RWPE2 (cell line): Measurements from ENCODE around the gene GRIK3.

Experiments
- ATAC-seq: fragments of 200-7000 bp; cut with Tn5 transposase; 3 replicates; pipeline ENCODE4 v1.9.1; 2021; ENCODE audit warnings: low read depth
- DNase-seq: peaks from one replicate; pipeline ENCODE4 v3.0.0-alpha.2; 2020; ENCODE audit warnings: low spot score
- H3K27ac ChIP-seq: fragments of 450-650 bp; 2 replicates; pipeline ENCODE4 v1.5.1; 2017; ENCODE audit warnings: mild to moderate bottlenecking; ENCODE audit not compliant: poor library complexity, severe bottlenecking
- H3K27me3 ChIP-seq: fragments of 250-450 bp; sonication (Bioruptor Pico); 2 replicates; pipeline ENCODE4 v1.5.1; 2021; ENCODE audit warnings: mild to moderate bottlenecking, moderate library complexity; ENCODE audit not compliant: insufficient read depth, poor library complexity, severe bottlenecking
- H3K36me3 ChIP-seq: fragments of 250-450 bp; sonication (Bioruptor Pico); 2 replicates; pipeline ENCODE4 v1.5.1; 2020; ENCODE audit warnings: low read depth, mild to moderate bottlenecking, moderate library complexity
- H3K4me1 ChIP-seq: fragments of 250-450 bp; sonication (Bioruptor Pico); 2 replicates; pipeline ENCODE4 v1.5.1; 2021; ENCODE audit warnings: mild to moderate bottlenecking, moderate library complexity; ENCODE audit not compliant: insufficient read depth, poor library complexity, severe bottlenecking
- H3K4me3 ChIP-seq: fragments of 250-450 bp; sonication (Bioruptor Pico); 2 replicates; pipeline ENCODE4 v1.5.1; 2021; ENCODE audit warnings: mild to moderate bottlenecking, moderate library complexity; ENCODE audit not compliant: severe bottlenecking
- H3K9me3 ChIP-seq: fragments of 250-450 bp; sonication (Bioruptor Pico); 2 replicates; pipeline ENCODE4 v1.5.1; 2021; ENCODE audit warnings: mild to moderate bottlenecking, moderate library complexity; ENCODE audit not compliant: severe bottlenecking
- CTCF ChIP-seq: fragments of 450-650 bp; IDR thresholded peaks from one replicate; pipeline ENCODE4 v1.5.1; 2017; ENCODE audit warnings: mild to moderate bottlenecking, moderate library complexity; ENCODE audit not compliant: poor library complexity, severe bottlenecking

Gene GRIK3

GRCh38 chr1:37076168-37076567 lies 41.9 kb upstream of the GRIK3 start:
- peaks cover 13% of the 10 kb centered on the region for H3K27me3 ChIP-seq
- H3K4me3 ChIP-seq, result no peak overlapping the region
- no peaks in the 10 kb centered on the region for H3K4me1 ChIP-seq
- DNase-seq (no peak), ATAC-seq (no peak)
- no peak overlapping the region for H3K27ac ChIP-seq
- H3K36me3 ChIP-seq, result no peaks in the 10 kb centered on the region
- TF ChIP-seq CTCF, result no peak
- H3K9me3 ChIP-seq, result no peaks in the 10 kb centered on the region

GRCh38 chr1:37073854-37074379 lies 39.6 kb upstream of the GRIK3 start:
- Histone ChIP-seq H3K27ac (no peak overlapping the region), H3K9me3 (no peaks in the 10 kb centered on the region), H3K4me1 (no peaks in the 10 kb centered on the region), H3K36me3 (no peaks in the 10 kb centered on the region), H3K27me3 (peaks cover 16% of the 10 kb centered on the region), H3K4me3 (no peak overlapping the region)
- TF ChIP-seq CTCF, result no peak
- DNase-seq, result no peak
- ATAC-seq, result no peak

- TF ChIP-seq CTCF, result no peak
Observed at GRCh38 chr1:37073152-37073853, 39.0 kb upstream of the GRIK3 start.

GRCh38 chr1:37071829-37072228 lies 37.5 kb upstream of the GRIK3 start:
- peaks cover 17% of the 10 kb centered on the region for H3K27me3 ChIP-seq
- H3K27ac ChIP-seq, result no peak overlapping the region
- ATAC-seq (no peak), DNase-seq (no peak)
- H3K4me3 ChIP-seq, result no peak overlapping the region
- H3K4me1 ChIP-seq, result no peaks in the 10 kb centered on the region
- no peak for TF ChIP-seq CTCF
- H3K9me3 ChIP-seq, result no peaks in the 10 kb centered on the region
- H3K36me3 ChIP-seq, result no peaks in the 10 kb centered on the region

More at GRCh38 chr1:37073152-37073853, 39.0 kb upstream of the GRIK3 start:
- Histone ChIP-seq H3K4me1 (no peaks in the 10 kb centered on the region), H3K4me3 (no peak overlapping the region), H3K36me3 (no peaks in the 10 kb centered on the region), H3K9me3 (no peaks in the 10 kb centered on the region), H3K27ac (no peak overlapping the region), H3K27me3 (peaks cover 20% of the 10 kb centered on the region)
- no peak for DNase-seq
- no peak for ATAC-seq

GRCh38 chr1:37070126-37070525 lies 35.8 kb upstream of the GRIK3 start:
- H3K27ac ChIP-seq, result no peak overlapping the region
- TF ChIP-seq CTCF, result no peak
- peaks cover 17% of the 10 kb centered on the region for H3K27me3 ChIP-seq

More at GRCh38 chr1:37070126-37070525, 35.8 kb upstream of the GRIK3 start:
- H3K4me1 ChIP-seq, result no peaks in the 10 kb centered on the region
- DNase-seq (no peak), ATAC-seq (no peak)
- H3K9me3 ChIP-seq, result no peaks in the 10 kb centered on the region
- H3K36me3 ChIP-seq, result no peaks in the 10 kb centered on the region
- no peak overlapping the region for H3K4me3 ChIP-seq
